ENCODE results near the gene ZNF846.

GRCh38 chr19:9729162-9729561, 39.4 kb downstream of the ZNF846 start:
- TF ChIP-seq CTCF (IDR thresholded peaks at IDR 0.05; ENCODE audit: borderline replicate concordance, extremely low read depth, low read length, poor library complexity, severe bottlenecking) = no peak
- TF ChIP-seq EZH2 (IDR thresholded peaks at IDR 0.05; ENCODE audit: borderline replicate concordance, low read depth, low read length, severe bottlenecking) = no peak

Measured in DND-41 (cell line).